ENCODE results near the gene HSP90AA1. TPM values are rescaled to one million over a fixed set of nuclear protein-coding genes. Genes with fewer than 3 reads are reported as not detected.

The HSP90AA1 gene
- total and polyA plus RNA-seq, 9 donors = 197 to 502 (median 299) TPM

DNA sequence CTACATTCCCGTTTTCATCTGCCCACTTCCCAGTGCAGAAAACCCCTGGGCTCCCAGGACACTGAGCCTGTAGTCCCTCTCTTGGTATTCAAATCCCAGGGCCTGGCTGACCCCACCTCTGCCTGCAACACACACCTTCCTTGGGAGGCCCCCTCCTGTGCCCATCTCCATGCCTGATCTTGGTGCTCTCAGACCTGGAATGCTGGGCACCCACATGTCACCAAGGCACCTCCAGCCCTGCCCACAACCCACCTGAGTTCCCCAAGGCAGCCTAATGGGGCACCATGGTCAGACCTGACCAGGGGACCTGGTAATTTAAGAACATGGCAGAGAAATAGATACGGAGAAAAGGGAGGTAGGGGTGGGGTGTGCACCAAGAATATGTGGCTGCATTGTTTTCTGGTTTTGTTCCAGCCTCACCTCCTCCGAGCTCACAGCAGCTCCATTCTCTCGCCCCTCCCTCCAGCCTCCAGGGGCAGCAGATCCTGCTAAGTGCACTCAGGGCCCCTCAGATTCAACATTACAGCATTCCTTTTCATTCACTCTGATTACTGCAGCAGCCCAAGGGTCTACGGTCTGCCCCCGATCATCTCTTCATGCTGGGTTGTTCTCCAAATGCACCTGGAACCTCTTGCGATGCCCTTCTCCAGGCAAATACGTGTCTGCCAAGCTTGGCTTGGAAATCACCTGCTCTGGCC lies 9.2 kb upstream of the HSP90AA1 start:
- no peaks in the 10 kb centered on the region for H3K27me3 ChIP-seq
- intact Hi-C loops (cut with DNase I) = loop anchor here (5.0 to 10.0 kb wide), 6 partner anchors 131 to 391 kb away; partner anchors contain the start of genes DYNC1H1 (in 2 of the 4) and ZNF839 (in 1 of the 4)
- no peaks in the 10 kb centered on the region for H3K9me3 ChIP-seq
- no peak overlapping the region for H3K27ac ChIP-seq
- H3K4me3 ChIP-seq = no peak overlapping the region
- no peaks in the 10 kb centered on the region for H3K4me1 ChIP-seq (ENCODE audit: insufficient read depth)
- H3K36me3 ChIP-seq = no peaks in the 10 kb centered on the region
- no peak for DNase-seq
- TF ChIP-seq, protein P1, sequence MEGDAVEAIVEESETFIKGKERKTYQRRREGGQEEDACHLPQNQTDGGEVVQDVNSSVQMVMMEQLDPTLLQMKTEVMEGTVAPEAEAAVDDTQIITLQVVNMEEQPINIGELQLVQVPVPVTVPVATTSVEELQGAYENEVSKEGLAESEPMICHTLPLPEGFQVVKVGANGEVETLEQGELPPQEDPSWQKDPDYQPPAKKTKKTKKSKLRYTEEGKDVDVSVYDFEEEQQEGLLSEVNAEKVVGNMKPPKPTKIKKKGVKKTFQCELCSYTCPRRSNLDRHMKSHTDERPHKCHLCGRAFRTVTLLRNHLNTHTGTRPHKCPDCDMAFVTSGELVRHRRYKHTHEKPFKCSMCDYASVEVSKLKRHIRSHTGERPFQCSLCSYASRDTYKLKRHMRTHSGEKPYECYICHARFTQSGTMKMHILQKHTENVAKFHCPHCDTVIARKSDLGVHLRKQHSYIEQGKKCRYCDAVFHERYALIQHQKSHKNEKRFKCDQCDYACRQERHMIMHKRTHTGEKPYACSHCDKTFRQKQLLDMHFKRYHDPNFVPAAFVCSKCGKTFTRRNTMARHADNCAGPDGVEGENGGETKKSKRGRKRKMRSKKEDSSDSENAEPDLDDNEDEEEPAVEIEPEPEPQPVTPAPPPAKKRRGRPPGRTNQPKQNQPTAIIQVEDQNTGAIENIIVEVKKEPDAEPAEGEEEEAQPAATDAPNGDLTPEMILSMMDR (IDR thresholded peaks at IDR 0.05) = no peak
- TF ChIP-seq EP300 (IDR thresholded peaks at IDR 0.05) (no peak), POLR2A (IDR thresholded peaks at IDR 0.05) (no peak)
- 42 to 47% (median 45%) methylated on average over 8 of the region's 8 CpGs for WGBS, 3 donors

DNA sequence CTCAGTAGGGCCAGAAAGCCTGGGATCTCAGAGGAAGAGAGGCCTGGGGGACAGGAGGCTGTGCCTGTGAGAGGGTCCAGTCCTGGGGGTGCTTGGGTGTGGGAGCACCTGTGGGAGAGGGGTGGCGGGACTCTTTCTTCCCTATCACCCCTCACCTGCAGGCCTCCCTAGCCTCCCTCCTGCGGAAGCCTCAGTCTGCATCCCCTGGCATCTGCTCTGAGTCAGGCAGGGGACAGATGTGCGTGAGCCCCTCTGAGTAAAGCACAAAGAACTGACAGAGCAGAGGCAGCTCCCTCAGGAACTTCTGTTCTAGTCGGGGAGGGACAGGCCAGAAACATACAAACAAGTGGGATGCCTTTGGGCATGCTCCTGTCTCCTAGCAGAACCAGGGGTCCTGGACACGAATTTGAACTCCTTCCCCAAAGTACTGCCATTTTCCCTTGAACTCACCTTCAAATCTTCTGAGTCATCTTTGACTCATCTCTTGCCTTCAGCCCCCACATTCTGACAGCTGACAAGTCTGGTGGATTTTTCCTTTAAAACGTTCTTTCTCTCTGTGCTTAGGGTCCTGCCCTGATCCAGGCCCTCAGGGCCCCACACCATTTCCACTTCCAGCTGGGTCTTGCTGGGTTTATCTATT lies 8.5 kb upstream of the HSP90AA1 start:
- Histone ChIP-seq H3K9me3 (no peaks in the 10 kb centered on the region), H3K4me1 (ENCODE audit: insufficient read depth) (no peaks in the 10 kb centered on the region), H3K27ac (no peak overlapping the region), H3K4me3 (no peak overlapping the region), H3K36me3 (no peaks in the 10 kb centered on the region), H3K27me3 (no peaks in the 10 kb centered on the region)
- TF ChIP-seq, protein P1 (IDR thresholded peaks at IDR 0.05) = no peak
- no peak for TF ChIP-seq EP300 (IDR thresholded peaks at IDR 0.05)
- DNase-seq = no peak
- WGBS, 3 donors = 79 to 87% (median 80%) methylated on average over 6 of the region's 6 CpGs
- intact Hi-C loops (cut with DNase I) = loop anchor here (5.0 to 10.0 kb wide), 6 partner anchors 131 to 391 kb away; partner anchors contain the start of genes DYNC1H1 (in 2 of the 4) and ZNF839 (in 1 of the 4)

DNA sequence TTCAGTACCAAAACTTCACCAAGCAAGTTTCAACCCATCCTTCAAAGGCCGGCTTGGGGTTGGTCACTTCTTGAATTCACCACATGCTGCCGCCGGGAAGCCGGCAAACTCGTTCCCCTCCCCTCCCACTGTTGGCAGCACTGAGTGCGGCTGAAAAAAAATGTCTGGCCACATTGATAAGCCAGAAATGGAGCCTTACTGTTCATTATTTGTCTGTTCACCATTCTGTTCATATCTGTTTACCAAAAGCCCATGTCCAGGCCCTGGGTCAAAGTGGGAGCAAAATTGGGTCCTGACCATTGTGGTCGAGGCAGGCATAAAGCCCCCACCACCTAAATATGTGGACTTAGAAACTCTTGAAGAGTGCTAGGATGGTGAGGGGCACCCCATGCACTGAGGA lies 7.3 kb upstream of the HSP90AA1 start:
- intact Hi-C loops (cut with DNase I) = loop anchor here (10.0 kb wide), 4 partner anchors 129 to 389 kb away; partner anchors contain the start of genes DYNC1H1 (in 1 of the 4) and ZNF839 (in 1 of the 4)
- DNase-seq = no peak
- TF ChIP-seq EP300 (IDR thresholded peaks at IDR 0.05) = no peak
- TF ChIP-seq, protein P1 (IDR thresholded peaks at IDR 0.05) = no peak
- no peak for TF ChIP-seq POLR2A (IDR thresholded peaks at IDR 0.05)

DNA sequence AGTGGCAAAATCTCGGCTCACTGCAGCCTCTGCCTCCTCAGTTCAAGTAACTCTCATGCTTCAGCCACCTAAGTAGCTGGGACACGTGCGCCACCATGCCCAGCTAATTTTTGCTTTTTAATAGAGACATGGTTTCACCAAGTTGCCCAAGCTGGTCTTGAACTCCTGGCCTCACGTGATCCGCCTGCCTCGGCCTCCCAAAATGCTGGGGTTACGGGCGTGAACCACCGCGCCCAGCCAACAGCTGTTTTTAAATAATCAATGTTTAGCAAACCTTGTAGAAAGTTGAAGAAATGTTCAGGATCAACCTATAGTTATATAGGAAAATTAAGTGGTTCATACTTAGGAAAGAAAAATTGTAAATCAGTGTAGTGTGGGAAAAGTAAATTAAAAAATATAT lies 6.0 kb upstream of the HSP90AA1 start:
- H3K4me1 ChIP-seq (ENCODE audit: insufficient read depth) = peaks cover 7% of the 10 kb centered on the region
- no peaks in the 10 kb centered on the region for H3K27me3 ChIP-seq
- TF ChIP-seq, protein P1 (IDR thresholded peaks at IDR 0.05) = no peak
- TF ChIP-seq POLR2A (IDR thresholded peaks at IDR 0.05) (no peak), EP300 (IDR thresholded peaks at IDR 0.05) (no peak)
- H3K36me3 ChIP-seq = no peaks in the 10 kb centered on the region
- 86 to 92% (median 88%) methylated on average over 10 of the region's 10 CpGs for WGBS, 3 donors
- H3K4me3 ChIP-seq = no peak overlapping the region
- intact Hi-C loops (cut with DNase I) = loop anchor here (10.0 kb wide), 4 partner anchors 128 to 388 kb away; partner anchors contain the start of genes DYNC1H1 (in 1 of the 4) and ZNF839 (in 1 of the 4)
- DNase-seq = no peak
- no peak overlapping the region for H3K27ac ChIP-seq
- H3K9me3 ChIP-seq = no peaks in the 10 kb centered on the region

More for the DNA sequence above, 7.3 kb upstream of the HSP90AA1 start:
- Histone ChIP-seq H3K9me3 (no peaks in the 10 kb centered on the region), H3K27me3 (no peaks in the 10 kb centered on the region), H3K4me1 (ENCODE audit: insufficient read depth) (no peaks in the 10 kb centered on the region), H3K27ac (no peak overlapping the region), H3K36me3 (no peaks in the 10 kb centered on the region), H3K4me3 (no peak overlapping the region)
- WGBS, 3 donors = 38 to 66% (median 38%) methylated on average over 7 of the region's 7 CpGs
